Measurements from ENCODE around the gene C6. TPM values are rescaled to one million over a fixed set of nuclear protein-coding genes. Genes with fewer than 3 reads are reported as not detected.

Gene C6
- total RNA-seq, 1 donor from 2014 or later: not detected

DNA sequence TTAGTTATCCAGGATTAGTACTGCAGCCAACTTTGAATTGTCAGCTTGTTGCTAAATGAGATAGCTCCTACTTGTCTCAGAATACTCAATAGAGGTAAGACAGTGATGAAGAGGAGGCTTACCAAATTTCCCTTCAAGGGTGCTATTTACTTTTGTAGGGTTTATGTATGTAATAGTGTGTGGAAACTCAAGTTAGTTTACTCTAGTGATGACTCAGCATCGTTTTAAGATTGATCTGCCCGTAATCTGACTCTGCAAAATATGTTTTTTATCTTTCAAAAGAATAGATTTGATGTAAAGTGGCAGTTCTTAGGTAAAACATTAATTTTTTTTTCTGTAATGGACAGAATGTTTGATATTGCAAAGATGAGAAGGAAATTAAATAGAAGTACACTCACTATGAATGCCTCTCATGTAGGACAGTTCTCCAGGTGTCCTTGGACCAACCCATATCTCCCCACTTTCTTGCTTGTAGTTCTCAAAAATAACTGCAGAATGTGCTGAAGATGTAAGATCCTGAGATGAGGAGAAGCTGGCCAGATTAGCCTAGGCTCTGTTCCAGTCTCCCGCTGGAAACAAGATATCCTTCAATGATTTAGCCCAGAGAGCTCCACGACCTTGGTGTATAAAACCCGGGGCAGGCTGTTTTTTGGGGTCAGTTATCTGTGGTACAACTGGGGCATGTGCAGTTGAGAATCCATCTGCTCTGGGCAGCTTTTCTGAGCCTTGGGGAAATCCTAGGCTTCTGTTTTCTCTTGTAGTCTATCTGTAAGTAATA lies 117.8 kb downstream of the C6 start:
- Mint-ChIP-seq H3K27ac (ENCODE audit: unreplicated experiment) (no peak overlapping the region), H3K27me3 (ENCODE audit: low read depth) (peaks cover 5% of the 10 kb centered on the region)

DNA sequence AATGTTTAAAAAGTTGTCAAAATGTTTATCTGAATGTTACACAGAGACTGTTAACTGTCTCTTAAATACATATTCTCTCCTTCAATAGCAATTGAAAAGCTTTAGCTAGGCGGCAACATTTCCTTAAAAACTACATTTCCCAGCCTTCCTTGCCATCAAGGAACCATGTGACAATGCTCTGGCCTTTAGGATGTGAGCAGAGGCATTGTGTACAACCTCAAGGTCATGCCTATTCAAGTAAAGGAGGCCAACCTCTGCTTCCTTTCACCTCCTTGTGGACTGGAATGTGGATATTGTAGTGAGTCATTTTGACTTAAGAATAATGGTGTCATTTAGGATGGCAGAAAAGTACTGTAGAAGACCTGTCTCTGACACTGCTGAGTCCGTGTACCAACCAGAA lies 118.5 kb downstream of the C6 start:
- no peak for DNase-seq (ENCODE audit: low spot score)
- H3K27ac Mint-ChIP-seq (ENCODE audit: unreplicated experiment): no peak overlapping the region
- TF ChIP-seq, protein P1, sequence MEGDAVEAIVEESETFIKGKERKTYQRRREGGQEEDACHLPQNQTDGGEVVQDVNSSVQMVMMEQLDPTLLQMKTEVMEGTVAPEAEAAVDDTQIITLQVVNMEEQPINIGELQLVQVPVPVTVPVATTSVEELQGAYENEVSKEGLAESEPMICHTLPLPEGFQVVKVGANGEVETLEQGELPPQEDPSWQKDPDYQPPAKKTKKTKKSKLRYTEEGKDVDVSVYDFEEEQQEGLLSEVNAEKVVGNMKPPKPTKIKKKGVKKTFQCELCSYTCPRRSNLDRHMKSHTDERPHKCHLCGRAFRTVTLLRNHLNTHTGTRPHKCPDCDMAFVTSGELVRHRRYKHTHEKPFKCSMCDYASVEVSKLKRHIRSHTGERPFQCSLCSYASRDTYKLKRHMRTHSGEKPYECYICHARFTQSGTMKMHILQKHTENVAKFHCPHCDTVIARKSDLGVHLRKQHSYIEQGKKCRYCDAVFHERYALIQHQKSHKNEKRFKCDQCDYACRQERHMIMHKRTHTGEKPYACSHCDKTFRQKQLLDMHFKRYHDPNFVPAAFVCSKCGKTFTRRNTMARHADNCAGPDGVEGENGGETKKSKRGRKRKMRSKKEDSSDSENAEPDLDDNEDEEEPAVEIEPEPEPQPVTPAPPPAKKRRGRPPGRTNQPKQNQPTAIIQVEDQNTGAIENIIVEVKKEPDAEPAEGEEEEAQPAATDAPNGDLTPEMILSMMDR (IDR thresholded peaks at IDR 0.05): no peak
- peaks cover 5% of the 10 kb centered on the region for H3K27me3 Mint-ChIP-seq (ENCODE audit: low read depth)
- no peaks in the 10 kb centered on the region for H3K36me3 Mint-ChIP-seq (ENCODE audit: low read depth)
- no peak overlapping the region for H3K4me3 Mint-ChIP-seq (ENCODE audit: unreplicated experiment)
- H3K9me3 Mint-ChIP-seq (ENCODE audit: low read depth): peaks cover 5% of the 10 kb centered on the region
- H3K4me1 Mint-ChIP-seq (ENCODE audit: low read depth): no peaks in the 10 kb centered on the region

More for the DNA sequence above, 117.8 kb downstream of the C6 start:
- Mint-ChIP-seq H3K9me3 (ENCODE audit: low read depth) (peaks cover 5% of the 10 kb centered on the region), H3K36me3 (ENCODE audit: low read depth) (no peaks in the 10 kb centered on the region), H3K4me1 (ENCODE audit: low read depth) (no peaks in the 10 kb centered on the region), H3K4me3 (ENCODE audit: unreplicated experiment) (no peak overlapping the region)
- DNase-seq (ENCODE audit: low spot score): no peak
- TF ChIP-seq, protein P1 (IDR thresholded peaks at IDR 0.05): no peak

DNA sequence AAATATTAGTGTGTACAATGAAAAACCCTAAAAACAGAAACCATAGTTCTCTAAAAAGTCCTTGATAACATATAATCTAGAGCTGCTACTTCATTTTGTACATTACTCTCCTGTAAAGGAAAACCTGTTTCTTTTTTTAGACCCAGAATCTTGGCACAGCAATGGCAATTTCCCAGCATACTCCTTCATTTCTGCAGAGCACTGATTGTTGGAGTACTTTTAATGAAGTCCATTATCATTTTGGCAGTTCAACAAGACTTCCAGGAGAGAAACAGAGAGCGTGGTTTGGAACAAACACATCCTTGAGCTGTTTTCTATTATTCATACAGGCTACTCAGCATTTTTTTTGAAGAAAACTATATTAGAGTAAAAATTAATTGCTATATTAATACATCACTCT lies 119.5 kb downstream of the C6 start:
- DNase-seq (ENCODE audit: low spot score): no peak
- peaks cover 4% of the 10 kb centered on the region for H3K27me3 Mint-ChIP-seq (ENCODE audit: low read depth)
- H3K4me1 Mint-ChIP-seq (ENCODE audit: low read depth): no peaks in the 10 kb centered on the region
- no peaks in the 10 kb centered on the region for H3K36me3 Mint-ChIP-seq (ENCODE audit: low read depth)
- H3K27ac Mint-ChIP-seq (ENCODE audit: unreplicated experiment): no peak overlapping the region
- peaks cover 5% of the 10 kb centered on the region for H3K9me3 Mint-ChIP-seq (ENCODE audit: low read depth)
- H3K4me3 Mint-ChIP-seq (ENCODE audit: unreplicated experiment): no peak overlapping the region
- TF ChIP-seq, protein P1 (IDR thresholded peaks at IDR 0.05): no peak

Other genes with a start within 250 kb of the C6 start
- not detected in 3 replicates for gene MROH2B, start 142.2 kb downstream of the C6 start, total RNA-seq